HG02943 (cell line): ENCODE measurements around the gene NATD1.
"Not testable (repeated sequence)": the region's sequence is repeated elsewhere in the genome, so short reads cannot be mapped to it uniquely, and the experiment has no call there.

Source experiments
- ATAC-seq: cut with Tn5 transposase; IDR thresholded peaks from one replicate; pipeline ENCODE4 v1.9.1; 2021; ENCODE audit warnings: mild to moderate bottlenecking, low read depth, moderate library complexity; ENCODE audit not compliant: unreplicated experiment

NATD1 gene

GRCh38 chr17:21199311-21199710 is 53.9 kb downstream of the NATD1 start:
- no peak for ATAC-seq

- no peak for ATAC-seq
Observed at GRCh38 chr17:21198411-21198810, 54.8 kb downstream of the NATD1 start.

GRCh38 chr17:21196126-21196525 is 57.1 kb downstream of the NATD1 start:
- no peak for ATAC-seq

GRCh38 chr17:21194703-21195102 is 58.5 kb downstream of the NATD1 start:
- ATAC-seq = no peak

- no peak for ATAC-seq
Observed at GRCh38 chr17:21194226-21194625, 59.0 kb downstream of the NATD1 start.

GRCh38 chr17:21193031-21193430 is 60.2 kb downstream of the NATD1 start:
- no peak for ATAC-seq

GRCh38 chr17:21192414-21192813 is 60.8 kb downstream of the NATD1 start:
- ATAC-seq = not testable (repeated sequence)

GRCh38 chr17:21191698-21192097 is 61.5 kb downstream of the NATD1 start:
- no peak for ATAC-seq

GRCh38 chr17:21190078-21190477 is 63.1 kb downstream of the NATD1 start:
- no peak for ATAC-seq

- no peak for ATAC-seq
Observed at GRCh38 chr17:21189361-21189760, 63.8 kb downstream of the NATD1 start.
